Stimulated activated CD8-positive, alpha-beta memory T cell treated with anti-CD3 and anti-CD28 coated beads, Interleukin-12 subunit alpha, Interleukin-12 subunit beta, amount 100 ng/mL, for 24 hours (primary cell): Measurements from ENCODE around the gene ARL13B.
A peak's percentile ranks its signal among the peaks of the same experiment; 100 is the strongest.
"Not testable (repeated sequence)": the region's sequence is repeated elsewhere in the genome, so short reads cannot be mapped to it uniquely, and the experiment has no call there.

Experiments
- DNase-seq: peaks from one replicate; pipeline ENCODE4 v3.0.0-alpha.2; 2020; ENCODE audit errors: extremely low read depth

The ARL13B gene

DNA sequence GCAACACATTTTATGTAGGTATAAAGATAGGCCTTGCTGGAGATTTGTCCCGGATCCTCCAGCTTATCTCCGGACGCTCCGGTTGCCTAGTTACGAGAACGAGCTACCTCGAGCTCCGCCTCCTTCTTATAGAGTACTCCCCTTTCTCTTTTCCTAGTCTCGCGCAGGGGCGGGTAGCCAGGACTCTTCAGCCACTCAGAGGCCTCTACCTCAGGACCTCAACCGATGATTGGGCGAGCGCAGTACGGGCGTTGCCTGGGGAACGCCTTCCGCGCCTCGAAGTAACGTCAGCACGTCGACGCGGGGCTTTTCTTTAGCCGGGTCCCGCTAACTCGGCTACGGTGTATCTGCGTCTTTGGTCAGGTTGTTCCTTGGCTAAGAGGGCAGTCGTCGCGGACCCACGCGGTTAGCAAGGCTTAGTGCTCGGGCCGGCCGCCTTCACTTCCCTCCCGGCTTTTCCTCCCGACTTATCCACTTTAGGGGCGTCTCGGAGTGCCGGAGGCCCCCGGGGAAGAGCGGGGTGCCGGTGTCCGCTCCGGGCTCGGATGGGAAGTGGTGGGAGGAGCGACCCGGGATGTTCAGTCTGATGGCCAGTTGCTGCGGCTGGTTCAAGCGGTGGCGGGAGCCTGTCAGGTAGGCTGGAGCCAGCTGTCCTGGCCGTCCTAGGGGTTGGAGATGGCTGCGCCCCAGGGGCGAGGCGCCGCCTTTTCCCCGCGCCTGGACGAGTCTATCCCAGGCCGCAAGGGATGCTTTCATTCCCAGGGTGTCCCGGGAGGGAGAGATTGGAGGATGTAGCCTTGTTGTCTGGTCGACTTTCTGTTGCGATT is at the start of gene ARL13B:
Gene ARL13B, plus strand, starts transcription at position 306 of the 827 bp plus-strand sequence. Its CDS starts 269 bp downstream, at position 575.
- peak; percentile 85 for DNase-seq

DNA sequence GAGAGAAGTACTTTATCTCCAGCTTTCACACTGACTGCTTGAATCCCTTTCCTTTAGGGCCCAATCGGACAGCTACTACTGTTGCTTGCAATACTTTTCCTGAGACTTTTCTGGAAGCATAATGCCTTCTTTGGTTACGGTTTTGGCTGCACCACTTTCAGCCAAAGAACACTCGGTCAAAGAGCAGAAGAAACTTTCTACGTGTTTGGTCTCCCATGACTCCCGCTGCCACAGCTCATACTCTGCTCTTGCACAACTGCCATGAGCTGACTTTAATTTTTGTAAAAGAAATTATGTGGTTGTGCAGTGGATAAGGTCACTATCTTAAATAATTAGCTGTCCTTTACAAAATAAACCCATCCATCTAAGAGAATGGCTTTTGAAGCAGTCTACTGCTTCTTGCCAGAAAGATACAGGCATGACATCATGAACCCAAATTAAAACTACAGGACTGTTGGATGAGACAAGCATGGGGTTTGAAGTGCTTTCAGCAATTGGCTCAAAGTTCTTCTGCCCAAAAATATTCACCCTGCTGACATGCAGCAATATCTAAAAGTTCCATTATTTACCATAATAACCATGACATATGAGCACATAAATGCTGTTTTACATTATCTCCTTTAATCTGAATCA is 48.2 kb upstream of the ARL13B start:
- DNase-seq: no peak

DNA sequence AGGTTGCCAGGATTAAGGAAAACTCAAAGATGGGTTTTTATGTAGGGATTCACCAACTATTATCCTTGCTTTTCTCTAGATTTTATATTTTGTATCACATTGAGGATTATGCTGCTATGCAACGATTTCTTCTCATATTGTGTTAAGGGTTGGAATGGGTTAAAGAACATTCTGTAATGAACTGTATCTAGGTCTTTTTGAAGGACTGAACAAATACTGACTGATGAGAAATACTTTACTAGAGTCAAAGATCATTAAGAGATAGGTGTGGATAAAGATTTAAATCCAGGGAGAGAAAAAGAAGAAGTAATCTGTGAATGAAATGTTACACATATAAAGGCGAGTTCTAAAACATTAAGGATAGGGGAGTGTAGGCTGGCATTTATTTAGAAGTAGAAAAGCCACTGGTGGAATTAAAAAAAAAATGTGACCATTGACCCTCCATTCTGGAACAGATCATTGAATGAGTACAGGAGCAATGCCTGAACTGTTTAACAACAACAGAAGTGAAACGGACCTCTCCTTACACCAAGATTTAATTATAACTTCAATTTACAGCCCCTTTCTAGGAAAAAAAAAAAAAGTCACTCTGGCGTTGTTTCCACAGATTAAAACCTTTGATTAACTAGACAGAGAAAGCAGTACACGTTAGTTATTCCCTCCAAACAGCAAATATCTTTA is 45.4 kb upstream of the ARL13B start:
- no peak for DNase-seq

DNA sequence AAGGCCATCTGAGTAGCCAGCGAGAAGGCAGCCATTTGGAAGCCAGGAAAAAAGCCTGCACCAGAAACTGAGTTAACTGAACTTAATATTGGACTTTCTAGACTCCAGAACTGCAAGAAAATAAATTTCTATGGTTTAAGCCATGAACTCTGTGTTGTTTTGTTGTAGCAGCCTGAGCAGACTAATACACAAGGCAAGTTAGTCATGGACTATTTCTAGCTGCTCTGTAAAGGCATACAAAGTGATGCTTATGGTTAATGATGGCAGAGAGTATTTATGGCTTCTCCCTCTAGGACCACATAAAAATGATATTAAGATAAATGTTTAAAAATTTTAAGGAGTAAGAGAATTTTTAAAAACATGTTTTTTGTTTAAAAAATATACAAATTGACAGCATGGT is 43.4 kb upstream of the ARL13B start:
- no peak for DNase-seq

DNA sequence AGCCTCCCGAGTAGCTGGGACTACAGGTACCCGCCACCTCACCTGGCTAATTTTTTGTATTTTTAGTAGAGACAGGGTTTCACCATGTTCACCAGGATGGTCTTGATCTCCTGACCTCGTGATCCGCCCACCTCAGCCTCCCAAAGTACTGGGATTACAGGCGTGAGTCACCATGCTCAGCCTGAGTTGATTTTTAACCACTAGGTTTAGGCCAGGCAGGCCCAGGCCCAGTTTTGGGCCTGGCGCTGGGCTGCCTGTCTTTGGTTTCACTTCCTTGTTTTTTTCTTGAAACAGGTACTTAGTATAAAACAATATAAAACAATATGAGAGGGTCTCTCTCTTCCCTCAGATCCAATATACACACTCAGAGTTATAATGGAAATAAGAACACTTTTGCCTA is 42.5 kb upstream of the ARL13B start:
- not testable (repeated sequence) for DNase-seq

DNA sequence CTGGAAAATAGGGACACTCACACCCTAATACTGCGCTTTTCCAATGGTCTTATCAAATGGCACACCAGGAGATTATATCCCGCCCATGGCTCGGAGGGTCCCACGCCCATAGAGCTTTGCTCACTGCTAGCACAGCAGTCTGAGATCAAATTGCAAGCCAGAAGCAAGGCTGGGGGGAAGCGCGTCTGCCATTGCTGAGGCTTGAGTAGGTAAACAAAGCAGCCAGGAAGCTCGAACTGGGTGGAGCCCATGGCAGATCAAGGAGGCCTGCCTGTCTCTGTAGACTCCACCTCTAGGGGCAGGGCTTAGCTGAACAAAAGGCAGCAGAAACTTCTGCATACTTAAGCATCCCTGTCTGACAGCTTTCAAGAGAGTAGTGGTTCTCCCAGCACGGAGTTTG is 30.0 kb upstream of the ARL13B start:
- DNase-seq: not testable (repeated sequence)

DNA sequence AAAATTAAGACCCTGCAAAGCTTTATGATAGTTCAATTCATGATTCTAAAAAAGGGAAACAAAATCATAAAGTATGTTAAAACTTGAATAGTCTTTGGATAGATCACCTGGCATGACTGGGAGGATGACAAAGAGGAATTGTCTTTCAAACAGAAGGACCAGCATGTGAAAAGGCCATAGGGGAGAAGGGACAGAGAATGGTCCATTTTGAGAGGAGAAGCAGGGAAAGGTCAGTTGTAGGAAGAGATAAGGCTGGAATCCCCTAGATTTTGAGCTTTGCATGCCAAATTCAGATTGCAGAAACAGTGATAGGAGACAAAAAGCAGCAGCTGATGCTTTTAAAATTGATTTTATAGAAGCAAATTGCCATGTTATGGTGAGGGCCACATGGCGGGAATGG is 18.9 kb upstream of the ARL13B start:
- no peak for DNase-seq

DNA sequence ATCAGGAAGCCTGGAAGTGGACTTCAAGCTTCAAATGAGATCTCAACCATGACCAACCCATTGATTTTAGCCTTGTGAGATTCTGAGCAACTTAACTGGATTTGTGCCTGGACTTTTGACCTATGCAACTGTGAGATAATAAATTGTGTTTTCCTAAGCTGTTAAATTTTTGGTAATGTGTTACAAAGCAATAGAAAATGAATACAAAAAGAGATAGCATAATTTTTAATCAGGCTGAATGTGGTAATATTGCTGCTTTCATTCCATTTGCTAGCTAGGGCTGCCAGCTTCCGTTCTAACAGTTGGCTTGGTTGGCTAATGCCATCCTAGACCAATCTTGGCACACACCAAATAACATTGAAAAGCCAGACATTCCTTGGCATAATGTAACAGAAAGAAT is 18.5 kb upstream of the ARL13B start:
- no peak for DNase-seq

DNA sequence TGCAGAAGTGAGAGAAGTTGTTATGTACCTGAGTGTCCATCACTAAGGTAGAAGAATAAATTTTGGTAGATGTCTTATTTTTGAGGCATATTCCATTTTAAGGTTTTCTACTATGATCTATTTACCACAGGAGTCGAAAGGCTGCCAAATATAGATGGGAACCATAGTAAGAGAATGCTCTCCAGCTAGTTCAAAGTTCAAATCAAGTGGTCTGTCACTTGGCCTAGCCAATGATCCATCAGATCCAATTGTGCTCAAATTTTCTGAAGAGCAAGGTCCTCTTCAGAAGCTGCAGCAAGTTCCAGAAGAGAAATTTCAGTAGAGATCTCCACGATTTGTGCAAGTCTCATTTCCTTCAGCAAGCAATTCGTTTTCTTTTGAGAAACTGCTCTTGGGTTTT is 17.2 kb upstream of the ARL13B start:
- no peak for DNase-seq

DNA sequence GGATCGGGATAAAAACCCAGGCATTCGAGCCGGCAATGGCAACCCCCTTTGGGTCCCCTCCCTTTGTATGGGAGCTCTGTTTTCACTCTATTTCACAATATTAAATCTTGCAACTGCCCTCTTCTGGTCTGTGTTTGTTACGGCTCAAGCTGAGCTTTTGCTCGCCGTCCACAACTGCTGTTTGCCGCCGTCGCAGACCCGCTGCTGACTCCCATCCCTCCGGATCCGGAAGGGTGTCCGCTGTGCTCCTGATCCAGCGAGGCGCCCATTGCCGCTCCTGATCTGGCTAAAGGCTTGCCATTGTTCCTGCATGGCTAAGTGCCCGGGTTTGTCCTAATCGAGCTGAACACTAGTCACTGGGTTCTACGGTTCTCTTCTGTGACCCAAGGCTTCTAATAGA is 14.8 kb upstream of the ARL13B start:
- DNase-seq: not testable (repeated sequence)

DNA sequence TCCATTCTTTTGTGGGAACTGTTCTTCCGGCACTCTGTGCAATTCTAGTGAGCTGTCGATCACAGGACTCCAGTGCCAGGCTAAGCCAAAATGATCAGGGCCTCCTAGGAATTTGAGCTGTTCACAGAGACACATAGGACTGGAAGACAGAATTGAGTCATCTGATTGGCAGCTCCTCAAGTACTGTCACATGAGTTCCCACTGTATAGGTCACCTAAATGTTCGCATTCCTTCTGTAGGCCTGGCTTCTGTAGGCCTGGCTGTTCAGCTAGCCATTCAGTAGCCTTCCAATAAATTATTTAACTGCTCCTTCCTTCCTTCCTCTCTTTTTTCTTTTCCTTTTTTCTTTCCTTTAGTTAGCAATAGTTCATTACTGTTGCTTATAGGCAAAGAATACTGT is 10.5 kb upstream of the ARL13B start:
- no peak for DNase-seq

DNA sequence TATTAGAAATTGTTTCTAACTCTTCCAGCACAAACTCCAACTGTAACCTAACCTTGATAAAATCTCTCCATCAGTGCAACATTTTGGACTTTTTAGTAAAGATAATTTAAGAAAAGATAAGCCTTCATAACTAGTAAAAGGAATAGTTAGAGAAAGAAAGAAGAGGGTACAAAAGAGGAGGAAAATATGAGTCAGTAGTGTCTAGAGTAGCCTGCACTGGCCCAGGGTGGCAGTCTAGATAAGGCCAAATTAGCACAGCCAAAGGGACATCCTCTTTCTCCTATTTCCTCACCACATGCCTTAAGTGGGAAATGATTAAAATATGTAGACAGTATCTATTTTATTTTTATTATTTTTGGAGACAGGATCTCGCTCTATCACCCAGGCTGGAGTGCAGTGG is 10.0 kb upstream of the ARL13B start:
- DNase-seq: no peak

DNA sequence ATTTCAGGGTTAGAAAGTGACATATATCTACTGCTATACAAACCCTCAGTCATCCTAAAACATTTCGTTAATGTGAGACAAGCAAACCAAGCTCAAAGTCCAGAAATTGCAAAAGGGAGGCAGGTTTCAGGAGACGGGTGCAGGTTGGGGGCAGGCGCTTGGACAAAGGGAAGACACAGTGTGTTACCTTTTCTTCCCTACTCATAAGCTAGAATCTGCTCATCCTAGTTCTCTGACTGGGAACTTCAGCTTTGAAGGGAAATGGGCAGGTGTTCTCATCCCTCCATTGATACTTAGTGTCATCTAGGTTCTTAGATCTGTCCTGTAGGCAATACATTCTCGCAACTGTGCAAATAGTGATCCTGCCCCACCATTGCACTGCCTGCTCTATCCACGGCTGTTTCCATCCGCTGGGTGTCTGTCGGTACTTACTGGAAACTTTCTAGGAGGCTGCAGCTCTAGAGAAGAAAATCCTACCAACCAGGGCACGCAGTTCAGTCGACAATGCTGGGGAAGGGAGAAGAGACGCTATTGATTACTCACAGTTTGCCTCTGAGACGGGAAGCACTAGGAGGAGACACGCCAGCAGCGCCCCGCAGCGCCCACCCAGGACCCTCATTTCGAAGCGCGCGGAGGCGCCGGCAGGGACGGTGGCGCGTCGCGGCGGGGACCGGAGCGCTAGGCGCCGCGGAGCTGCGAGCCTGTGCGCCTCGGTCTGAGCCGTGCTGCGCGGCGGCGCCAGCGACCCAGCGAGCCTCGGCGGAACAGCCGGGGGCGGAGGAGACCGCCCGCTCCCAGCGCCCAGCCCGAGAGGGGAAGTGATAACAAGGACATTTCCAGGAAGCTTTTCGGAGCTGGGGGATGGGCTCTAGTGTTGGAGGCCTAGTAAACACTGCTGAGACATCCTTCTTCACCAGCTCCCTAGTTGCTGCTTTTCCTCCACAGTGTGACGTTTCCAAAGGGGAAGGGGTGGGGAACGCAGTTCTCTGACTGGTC is 6.5 kb upstream of the ARL13B start, which contains the start of gene PROS1:
Gene PROS1, minus strand, starts transcription at position 766 of the 996 bp plus-strand sequence. Its CDS starts 147 bp downstream, at position 619.
- DNase-seq: no peak

DNA sequence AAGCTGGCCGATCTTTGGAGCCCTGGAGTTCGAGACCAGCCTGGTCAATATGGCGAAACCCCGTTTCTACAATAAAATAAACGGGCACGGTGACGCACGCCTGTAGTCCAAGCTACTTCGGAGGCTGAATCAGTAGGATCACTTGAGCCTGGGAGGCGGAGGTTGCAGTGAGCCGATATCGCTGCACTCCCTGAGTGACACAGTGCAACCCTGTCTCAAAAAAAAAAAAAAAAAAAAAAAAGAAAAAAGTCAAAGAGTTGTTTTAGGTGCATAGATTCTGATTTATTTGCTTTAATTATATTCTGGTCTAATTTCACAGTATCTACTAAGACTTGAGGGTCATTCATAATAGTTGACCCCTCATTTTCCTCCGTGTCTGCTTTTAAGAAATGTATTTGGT is 1.7 kb downstream of the ARL13B start:
- no peak for DNase-seq

DNA sequence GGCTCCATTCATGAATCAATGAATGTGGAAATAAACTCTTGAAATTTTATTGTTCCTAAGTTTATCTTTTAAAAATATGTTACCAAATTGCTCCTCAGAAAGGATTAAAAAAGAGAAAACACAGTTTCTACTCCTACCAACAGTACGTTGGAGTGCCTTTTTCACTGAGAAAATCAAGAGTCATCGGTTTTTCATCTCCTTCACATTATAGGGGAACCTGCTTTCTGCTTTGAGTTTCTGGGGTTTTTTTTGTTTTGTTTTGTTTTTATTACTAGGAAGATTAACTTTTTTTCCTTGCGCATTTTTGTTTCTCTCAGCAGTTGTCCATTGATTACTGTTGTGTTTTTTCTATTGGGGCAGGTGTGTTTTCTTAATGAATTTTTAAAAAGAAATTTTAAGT is 3.5 kb downstream of the ARL13B start:
- DNase-seq: no peak

DNA sequence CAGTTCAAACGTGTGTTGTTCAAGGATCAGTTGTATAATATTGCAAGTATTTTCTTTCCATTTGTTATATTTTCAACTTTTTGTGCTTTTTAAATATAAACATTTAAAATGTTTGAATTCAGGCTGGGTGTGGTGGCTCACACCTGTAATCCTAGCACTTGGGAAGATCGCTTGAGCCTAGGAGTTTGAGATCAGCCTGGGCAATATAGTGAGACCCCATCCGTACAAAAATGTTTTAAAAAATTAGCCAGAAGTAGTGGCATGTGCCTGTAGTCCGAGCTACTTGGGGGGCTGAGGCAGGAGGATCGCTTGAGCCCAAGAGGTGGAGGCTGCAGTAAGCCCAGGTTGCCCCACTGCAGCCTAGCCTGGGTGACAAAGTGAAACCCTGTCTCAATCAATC is 4.7 kb downstream of the ARL13B start:
- DNase-seq: no peak

DNA sequence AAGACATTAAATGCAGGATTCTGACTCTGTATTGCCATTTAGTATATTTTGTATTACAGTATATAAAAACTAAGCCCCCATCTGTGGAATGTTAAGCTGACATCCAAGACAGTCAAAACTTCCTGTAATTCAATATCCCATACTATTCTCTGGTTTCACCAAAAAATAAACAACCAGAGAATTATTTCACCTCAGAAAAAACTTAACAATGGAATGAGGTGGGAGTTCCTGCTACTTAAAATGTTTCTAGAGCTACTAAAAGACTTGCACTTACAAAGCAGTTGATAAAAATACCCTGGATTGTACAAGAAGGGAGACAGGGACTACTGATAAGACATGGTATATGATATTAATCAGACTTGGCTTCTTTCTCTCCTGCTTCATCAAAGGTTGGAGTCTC is 8.3 kb downstream of the ARL13B start:
- DNase-seq: no peak

DNA sequence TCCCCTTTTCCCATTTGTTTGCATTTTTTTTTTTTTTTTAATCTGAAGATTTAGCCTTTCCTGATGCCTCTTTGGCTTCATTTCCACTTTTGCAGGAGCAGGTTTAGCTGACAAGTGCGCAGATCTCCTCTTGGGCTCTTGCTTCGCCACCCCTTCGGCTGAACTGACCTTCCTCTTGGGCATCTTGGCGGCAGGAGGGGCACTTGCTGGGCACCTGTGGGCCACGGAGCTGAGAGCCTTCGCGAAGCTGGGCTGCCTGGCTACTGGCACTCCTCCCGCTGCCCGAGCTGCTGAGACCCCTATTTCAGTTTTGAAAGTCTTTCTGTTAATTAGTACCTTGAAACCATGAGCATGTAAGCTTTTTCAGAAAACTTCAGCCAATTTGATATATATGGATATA is 8.8 kb downstream of the ARL13B start:
- DNase-seq: no peak

DNA sequence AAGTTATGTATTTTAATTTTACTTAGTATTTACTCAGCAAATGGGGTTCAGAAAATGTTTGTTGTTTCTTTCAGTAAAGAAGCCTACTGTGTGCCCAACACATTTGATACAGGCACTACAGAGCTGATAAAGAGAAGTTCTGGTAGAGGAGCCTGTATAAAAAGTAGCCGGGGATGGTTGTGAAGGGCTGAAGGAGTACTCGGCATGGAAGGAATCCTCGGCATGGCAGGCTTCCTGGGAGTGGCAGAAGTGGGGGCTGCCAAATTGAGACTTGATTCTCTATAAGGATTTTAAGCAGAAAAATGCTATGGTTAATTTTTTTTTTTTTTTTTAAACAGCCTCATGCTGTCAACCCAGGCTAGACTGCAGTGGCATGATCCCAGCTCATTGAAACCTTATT is 9.3 kb downstream of the ARL13B start:
- DNase-seq: no peak

DNA sequence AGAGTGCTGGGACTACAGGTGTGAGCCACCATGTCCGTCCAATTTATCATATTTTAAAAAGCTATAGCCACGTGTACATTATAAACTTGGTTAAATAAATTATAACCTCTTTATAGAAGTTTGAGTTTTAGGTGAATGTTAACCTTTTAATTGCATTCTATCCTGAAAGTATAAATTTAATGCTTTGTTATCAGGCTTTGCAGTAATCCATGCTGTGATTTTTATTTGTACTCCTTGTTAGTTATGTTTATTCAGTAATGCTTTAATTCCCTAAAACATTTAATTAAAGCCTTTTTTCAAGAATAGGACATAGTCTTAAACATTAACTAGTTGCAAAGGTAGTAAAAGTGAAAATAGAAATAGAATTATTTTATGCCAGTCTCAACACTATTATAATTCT is 11.7 kb downstream of the ARL13B start:
- DNase-seq: no peak

DNA sequence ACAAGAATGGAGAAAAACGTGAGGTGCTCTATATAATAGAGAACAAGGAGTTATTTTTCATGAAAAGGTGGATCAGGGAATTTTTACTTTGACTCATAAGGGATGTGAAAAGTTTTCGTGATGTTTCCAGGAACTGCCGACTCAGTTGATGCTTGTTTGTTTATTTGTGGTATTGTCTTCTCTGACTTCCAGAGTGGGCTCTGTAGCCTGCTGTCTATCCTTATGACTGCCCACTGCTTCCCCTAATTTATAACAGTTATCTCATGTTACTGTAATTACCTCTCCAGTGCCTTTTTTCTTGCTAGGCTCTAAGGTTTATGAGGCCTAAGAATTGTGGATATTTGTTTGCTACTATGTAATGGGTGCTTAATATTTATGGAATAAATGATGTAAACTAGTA is 12.3 kb downstream of the ARL13B start:
- no peak for DNase-seq

DNA sequence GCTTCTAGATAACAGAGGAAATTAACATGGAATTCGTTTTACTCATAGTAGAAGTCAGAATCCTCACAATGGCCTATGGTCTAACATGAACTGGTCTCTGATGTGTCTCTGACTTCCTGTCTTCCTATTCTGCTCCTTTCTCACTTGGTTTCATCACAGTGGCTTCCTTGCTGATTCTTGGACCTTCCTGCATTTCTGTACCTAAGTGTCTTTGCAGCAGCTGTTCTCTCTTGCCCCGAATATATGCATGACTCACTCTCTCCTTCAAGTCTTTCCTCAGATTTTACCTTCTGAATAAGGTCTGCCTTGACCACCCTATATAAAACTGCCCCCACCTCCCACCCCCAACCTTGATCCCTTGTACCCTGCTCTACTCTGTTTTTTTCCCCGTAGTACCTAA is 14.1 kb downstream of the ARL13B start:
- DNase-seq: no peak
